Mammary epithelial cell (primary cell): ENCODE measurements around the gene VWDE.
A peak's percentile ranks its signal among the peaks of the same experiment; 100 is the strongest.

ENCODE experiments used
- EZH2 ChIP-seq: IDR thresholded peaks from 2 replicates; pipeline ENCODE4 v1.6.1; 2012; ENCODE audit warnings: low read length, inconsistent platforms, borderline replicate concordance
- TF ChIP-seq, protein P1 (sequence below), 2 donors: IDR thresholded peaks in 1 of 2; conservative IDR thresholded peaks in 1 of 2; 2 replicates each; pipeline ENCODE4 v1.5.1; 2011 to 2012; ENCODE audit warnings: inconsistent platforms in 2 of 2, low read length in 2 of 2, mild to moderate bottlenecking in 2 of 2, control low read depth in 1 of 2, low read depth in 1 of 2; ENCODE audit not compliant: insufficient read depth in 1 of 2; ENCODE audit errors: extremely low read depth in 1 of 2

- TF ChIP-seq, protein P1, sequence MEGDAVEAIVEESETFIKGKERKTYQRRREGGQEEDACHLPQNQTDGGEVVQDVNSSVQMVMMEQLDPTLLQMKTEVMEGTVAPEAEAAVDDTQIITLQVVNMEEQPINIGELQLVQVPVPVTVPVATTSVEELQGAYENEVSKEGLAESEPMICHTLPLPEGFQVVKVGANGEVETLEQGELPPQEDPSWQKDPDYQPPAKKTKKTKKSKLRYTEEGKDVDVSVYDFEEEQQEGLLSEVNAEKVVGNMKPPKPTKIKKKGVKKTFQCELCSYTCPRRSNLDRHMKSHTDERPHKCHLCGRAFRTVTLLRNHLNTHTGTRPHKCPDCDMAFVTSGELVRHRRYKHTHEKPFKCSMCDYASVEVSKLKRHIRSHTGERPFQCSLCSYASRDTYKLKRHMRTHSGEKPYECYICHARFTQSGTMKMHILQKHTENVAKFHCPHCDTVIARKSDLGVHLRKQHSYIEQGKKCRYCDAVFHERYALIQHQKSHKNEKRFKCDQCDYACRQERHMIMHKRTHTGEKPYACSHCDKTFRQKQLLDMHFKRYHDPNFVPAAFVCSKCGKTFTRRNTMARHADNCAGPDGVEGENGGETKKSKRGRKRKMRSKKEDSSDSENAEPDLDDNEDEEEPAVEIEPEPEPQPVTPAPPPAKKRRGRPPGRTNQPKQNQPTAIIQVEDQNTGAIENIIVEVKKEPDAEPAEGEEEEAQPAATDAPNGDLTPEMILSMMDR (conservative IDR thresholded peaks at IDR 0.05 in 1 of 2, IDR thresholded peaks at IDR 0.05 in 1 of 2; ENCODE audit: extremely low read depth in 1 of 2, insufficient read depth in 1 of 2, low read depth in 1 of 2, low read length in 2 of 2), result peak; percentile 35 to 46
- no peak for TF ChIP-seq EZH2
Measured at GRCh38 chr7:12291870-12292269, 111.8 kb downstream of the VWDE start.
